HepG2 (cell line): ENCODE data around the gene RPLP1. TPM values are rescaled to one million over a fixed set of nuclear protein-coding genes. Genes with fewer than 3 reads are reported as not detected.

ENCODE experiments used
- CREB3 ChIP-seq: sonication (generic); formaldehyde crosslinking; IDR thresholded peaks from 2 replicates; pipeline ENCODE4 v1.5.0; 2020; ENCODE audit warnings: missing genetic modification reagents
- FOXK1 ChIP-seq: sonication (generic); formaldehyde crosslinking; IDR thresholded peaks from 2 replicates; pipeline ENCODE4 v1.4.0; 2020; ENCODE audit warnings: low read depth, missing genetic modification reagents, borderline replicate concordance
- KLF12 ChIP-seq: sonication (generic); formaldehyde crosslinking; IDR thresholded peaks from 2 replicates; pipeline ENCODE4 v1.4.0; 2020; ENCODE audit warnings: missing genetic modification reagents, borderline replicate concordance
- TAF1 ChIP-seq: sonication (generic); formaldehyde crosslinking; IDR thresholded peaks from 2 replicates; pipeline ENCODE4 v1.4.0; 2020; ENCODE audit warnings: missing genetic modification reagents
- ZNF556 ChIP-seq: sonication (generic); formaldehyde crosslinking; IDR thresholded peaks from 2 replicates; pipeline ENCODE4 v1.4.0; 2020; ENCODE audit warnings: mild to moderate bottlenecking, missing genetic modification reagents, borderline replicate concordance
- ZNF678 ChIP-seq: sonication (generic); formaldehyde crosslinking; IDR thresholded peaks from 2 replicates; pipeline ENCODE4 v1.4.0; 2020; ENCODE audit warnings: mild to moderate bottlenecking, missing genetic modification reagents
- polyA plus RNA-seq, 8 experiments: library from polyadenylated mRNA; depleted of rRNA in 3 of 8; stranded (reverse) in 7 of 8; unstranded in 1 of 8; fragments of >200 nt; fragmentation: Illumina TruSeq in 4 of 8; extraction: Trizol in 4 of 8; gene quantifications; 2 replicates each; pipeline versions ENCODE4 v1.2.1 to v1.2.3, GENCODE V29; 2011 to 2016; ENCODE audit warnings: low read depth in 4 of 8, missing spikeins in 1 of 8, mixed read lengths in 1 of 8; ENCODE audit not compliant: insufficient read depth in 1 of 8
- total RNA-seq, 5 experiments: library from RNA; depleted of rRNA; stranded (reverse); fragments of >200 nt; fragmentation: Illumina TruSeq; extraction: Trizol; gene quantifications; 2 replicates each; pipeline ENCODE4 v1.2.3, GENCODE V29; 2016; ENCODE audit warnings: low read depth in 1 of 5
- TF ChIP-seq, protein P1 (sequence below): sonication (generic); formaldehyde crosslinking; IDR thresholded peaks from 2 replicates; pipeline ENCODE4 v1.8.1; 2022; ENCODE audit warnings: low read depth, mild to moderate bottlenecking, missing genetic modification reagents
- TF ChIP-seq, protein P2 (sequence below), 2 experiments: IDR thresholded peaks; 2 replicates each; pipeline ENCODE4 v1.6.1; 2011 to 2012; ENCODE audit warnings: low read length in 2 of 2, borderline replicate concordance in 1 of 2, low read depth in 1 of 2, mild to moderate bottlenecking in 1 of 2, moderate library complexity in 1 of 2

The RPLP1 gene
- total and polyA plus RNA-seq, 2 of the 13 experiments (the other 11 are each of a cell fraction or from before 2014, with no cell fraction given) = 817 to 929 TPM

DNA sequence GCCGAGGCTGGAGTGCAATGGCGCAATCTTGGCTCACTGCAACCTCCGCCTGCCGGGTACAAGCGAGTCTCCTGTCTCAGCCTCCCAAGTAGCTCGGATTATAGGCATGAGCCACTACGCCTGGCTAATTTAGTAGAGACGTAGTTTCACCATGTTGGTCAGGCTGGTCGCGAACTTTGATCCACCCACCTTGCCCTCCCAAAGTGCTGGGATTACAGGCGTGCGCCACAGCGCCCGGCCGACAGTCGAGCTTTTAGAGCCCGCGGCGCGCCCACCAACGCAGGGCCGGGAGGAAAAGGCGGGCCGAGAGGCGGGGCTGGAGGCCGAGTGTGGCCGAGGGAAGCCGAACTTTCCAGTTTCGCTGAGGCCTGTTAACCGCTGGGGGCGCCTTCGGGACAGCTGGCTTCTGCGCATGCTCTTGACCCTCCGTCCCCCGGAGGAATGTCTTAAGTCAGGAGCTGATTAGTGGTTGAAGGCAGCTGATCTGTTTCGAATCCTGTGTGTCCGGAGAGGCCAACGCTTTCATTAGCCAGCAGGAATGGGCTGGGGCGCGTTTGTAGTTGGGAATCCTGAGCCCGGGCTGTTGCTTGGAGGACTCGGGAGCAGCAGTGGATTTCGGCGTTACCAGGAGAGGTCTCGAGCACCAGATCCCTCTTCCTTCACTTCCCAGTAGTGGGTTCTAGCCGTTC lies 10.0 kb downstream of the RPLP1 start (continued):
- TF ChIP-seq, protein P1, sequence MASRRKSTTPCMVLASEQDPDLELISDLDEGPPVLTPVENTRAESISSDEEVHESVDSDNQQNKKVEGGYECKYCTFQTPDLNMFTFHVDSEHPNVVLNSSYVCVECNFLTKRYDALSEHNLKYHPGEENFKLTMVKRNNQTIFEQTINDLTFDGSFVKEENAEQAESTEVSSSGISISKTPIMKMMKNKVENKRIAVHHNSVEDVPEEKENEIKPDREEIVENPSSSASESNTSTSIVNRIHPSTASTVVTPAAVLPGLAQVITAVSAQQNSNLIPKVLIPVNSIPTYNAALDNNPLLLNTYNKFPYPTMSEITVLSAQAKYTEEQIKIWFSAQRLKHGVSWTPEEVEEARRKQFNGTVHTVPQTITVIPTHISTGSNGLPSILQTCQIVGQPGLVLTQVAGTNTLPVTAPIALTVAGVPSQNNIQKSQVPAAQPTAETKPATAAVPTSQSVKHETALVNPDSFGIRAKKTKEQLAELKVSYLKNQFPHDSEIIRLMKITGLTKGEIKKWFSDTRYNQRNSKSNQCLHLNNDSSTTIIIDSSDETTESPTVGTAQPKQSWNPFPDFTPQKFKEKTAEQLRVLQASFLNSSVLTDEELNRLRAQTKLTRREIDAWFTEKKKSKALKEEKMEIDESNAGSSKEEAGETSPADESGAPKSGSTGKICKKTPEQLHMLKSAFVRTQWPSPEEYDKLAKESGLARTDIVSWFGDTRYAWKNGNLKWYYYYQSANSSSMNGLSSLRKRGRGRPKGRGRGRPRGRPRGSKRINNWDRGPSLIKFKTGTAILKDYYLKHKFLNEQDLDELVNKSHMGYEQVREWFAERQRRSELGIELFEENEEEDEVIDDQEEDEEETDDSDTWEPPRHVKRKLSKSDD (CRISPR knock-in tag) = no peak
- TF ChIP-seq ZNF556 (CRISPR knock-in tag) (0 out of 2 replicates have a peak, but pooled peaks have one; percentile 44), KLF12 (CRISPR knock-in tag) (peak; percentile 62; the same call in 1 of the 2 replicates), FOXK1 (peak; percentile 35), CREB3 (CRISPR knock-in tag) (no peak), TAF1 (CRISPR knock-in tag) (peak; percentile 77; the same call in 1 of the 2 replicates), ZNF678 (CRISPR knock-in tag) (no peak)
- TF ChIP-seq, protein P2, sequence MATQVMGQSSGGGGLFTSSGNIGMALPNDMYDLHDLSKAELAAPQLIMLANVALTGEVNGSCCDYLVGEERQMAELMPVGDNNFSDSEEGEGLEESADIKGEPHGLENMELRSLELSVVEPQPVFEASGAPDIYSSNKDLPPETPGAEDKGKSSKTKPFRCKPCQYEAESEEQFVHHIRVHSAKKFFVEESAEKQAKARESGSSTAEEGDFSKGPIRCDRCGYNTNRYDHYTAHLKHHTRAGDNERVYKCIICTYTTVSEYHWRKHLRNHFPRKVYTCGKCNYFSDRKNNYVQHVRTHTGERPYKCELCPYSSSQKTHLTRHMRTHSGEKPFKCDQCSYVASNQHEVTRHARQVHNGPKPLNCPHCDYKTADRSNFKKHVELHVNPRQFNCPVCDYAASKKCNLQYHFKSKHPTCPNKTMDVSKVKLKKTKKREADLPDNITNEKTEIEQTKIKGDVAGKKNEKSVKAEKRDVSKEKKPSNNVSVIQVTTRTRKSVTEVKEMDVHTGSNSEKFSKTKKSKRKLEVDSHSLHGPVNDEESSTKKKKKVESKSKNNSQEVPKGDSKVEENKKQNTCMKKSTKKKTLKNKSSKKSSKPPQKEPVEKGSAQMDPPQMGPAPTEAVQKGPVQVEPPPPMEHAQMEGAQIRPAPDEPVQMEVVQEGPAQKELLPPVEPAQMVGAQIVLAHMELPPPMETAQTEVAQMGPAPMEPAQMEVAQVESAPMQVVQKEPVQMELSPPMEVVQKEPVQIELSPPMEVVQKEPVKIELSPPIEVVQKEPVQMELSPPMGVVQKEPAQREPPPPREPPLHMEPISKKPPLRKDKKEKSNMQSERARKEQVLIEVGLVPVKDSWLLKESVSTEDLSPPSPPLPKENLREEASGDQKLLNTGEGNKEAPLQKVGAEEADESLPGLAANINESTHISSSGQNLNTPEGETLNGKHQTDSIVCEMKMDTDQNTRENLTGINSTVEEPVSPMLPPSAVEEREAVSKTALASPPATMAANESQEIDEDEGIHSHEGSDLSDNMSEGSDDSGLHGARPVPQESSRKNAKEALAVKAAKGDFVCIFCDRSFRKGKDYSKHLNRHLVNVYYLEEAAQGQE (IDR thresholded peaks at IDR 0.05; ENCODE audit: borderline replicate concordance in 1 of 2, low read depth in 1 of 2, low read length in 2 of 2) = no peak
